Astrocyte (in vitro differentiated cells and primary cell): ENCODE data around the gene EXOC1L. TPM values are rescaled to one million over a fixed set of nuclear protein-coding genes. Genes with fewer than 3 reads are reported as not detected.

ENCODE experiments used
- DNase-seq: peaks from one replicate; pipeline ENCODE4 v3.0.0-alpha.2; 2010; ENCODE audit warnings: low read depth
- FAIRE-seq: peaks from 2 replicates; lab custom pipeline; 2011; peaks lifted over from hg19 to GRCh38; lab: Jason Lieb, UNC
- H2AFZ ChIP-seq: 2 replicates; pipeline ENCODE4 v1.6.0; 2012; ENCODE audit warnings: low read depth, low read length, inconsistent platforms
- H3K27ac ChIP-seq: 2 replicates; pipeline ENCODE4 v1.5.1; 2011; ENCODE audit warnings: low read depth, low read length, inconsistent platforms
- H3K27me3 ChIP-seq: 2 replicates; pipeline ENCODE4 v1.6.0; 2011; ENCODE audit warnings: low read length, inconsistent platforms; ENCODE audit not compliant: insufficient read depth
- H3K36me3 ChIP-seq: 2 replicates; pipeline ENCODE4 v1.5.1; 2011; ENCODE audit warnings: low read length, inconsistent platforms; ENCODE audit not compliant: insufficient read depth
- H3K4me1 ChIP-seq: 2 replicates; pipeline ENCODE4 v1.5.1; 2011; ENCODE audit warnings: low read length, inconsistent platforms; ENCODE audit not compliant: insufficient read depth
- H3K4me2 ChIP-seq: 2 replicates; pipeline ENCODE4 v1.6.0; 2012; ENCODE audit warnings: low read length, inconsistent platforms
- H3K4me3 ChIP-seq: 2 replicates; pipeline ENCODE4 v1.5.1; 2011; ENCODE audit warnings: low read depth, mild to moderate bottlenecking, low read length, inconsistent platforms; ENCODE audit not compliant: insufficient read depth
- H3K79me2 ChIP-seq: 2 replicates; pipeline ENCODE4 v1.6.0; 2012; ENCODE audit warnings: mild to moderate bottlenecking, low read length, inconsistent platforms; ENCODE audit not compliant: insufficient read depth
- H3K9ac ChIP-seq: 2 replicates; pipeline ENCODE4 v1.6.0; 2012; ENCODE audit warnings: mild to moderate bottlenecking, low read length, inconsistent platforms
- H3K9me3 ChIP-seq: 2 replicates; pipeline ENCODE4 v1.5.1; 2012; ENCODE audit warnings: low read depth, mild to moderate bottlenecking, low read length, inconsistent platforms; ENCODE audit not compliant: insufficient read depth
- H4K20me1 ChIP-seq: 2 replicates; pipeline ENCODE4 v1.6.0; 2012; ENCODE audit warnings: low read length, inconsistent platforms; ENCODE audit not compliant: insufficient read depth
- H3K27ac Mint-ChIP-seq: one replicate; pipeline ENCODE4 v1.8.0; 2021; ENCODE audit warnings: mild to moderate bottlenecking, mixed read lengths; ENCODE audit not compliant: unreplicated experiment
- H3K27me3 Mint-ChIP-seq: one replicate; pipeline ENCODE4 v1.8.0; 2021; ENCODE audit warnings: low read depth, mixed read lengths; ENCODE audit not compliant: unreplicated experiment
- H3K36me3 Mint-ChIP-seq: one replicate; pipeline ENCODE4 v1.8.0; 2021; ENCODE audit warnings: low read depth, mixed read lengths; ENCODE audit not compliant: unreplicated experiment
- H3K4me1 Mint-ChIP-seq: one replicate; pipeline ENCODE4 v1.8.0; 2021; ENCODE audit warnings: low read depth, mixed read lengths; ENCODE audit not compliant: unreplicated experiment
- H3K4me3 Mint-ChIP-seq: one replicate; pipeline ENCODE4 v1.8.0; 2021; ENCODE audit warnings: mild to moderate bottlenecking, moderate library complexity, mixed read lengths; ENCODE audit not compliant: unreplicated experiment
- H3K9me3 Mint-ChIP-seq: one replicate; pipeline ENCODE4 v1.8.0; 2021; ENCODE audit warnings: mild to moderate bottlenecking, mixed read lengths; ENCODE audit not compliant: unreplicated experiment
- EZH2 ChIP-seq: IDR thresholded peaks from 2 replicates; pipeline ENCODE4 v1.6.1; 2012; ENCODE audit warnings: mild to moderate bottlenecking, low read length, inconsistent platforms; ENCODE audit not compliant: insufficient read depth
- total RNA-seq: library from RNA; stranded (reverse); gene quantifications from 2 replicates; pipeline ENCODE4 v1.2.1, GENCODE V29; 2021
- TF ChIP-seq, protein P1 (sequence below): IDR thresholded peaks from 2 replicates; pipeline ENCODE4 v1.5.1; 2011; ENCODE audit warnings: low read depth, mild to moderate bottlenecking, inconsistent platforms, low read length, moderate library complexity; ENCODE audit not compliant: insufficient read depth

The EXOC1L gene
- total RNA-seq, 1 donor from 2014 or later = not detected

DNA sequence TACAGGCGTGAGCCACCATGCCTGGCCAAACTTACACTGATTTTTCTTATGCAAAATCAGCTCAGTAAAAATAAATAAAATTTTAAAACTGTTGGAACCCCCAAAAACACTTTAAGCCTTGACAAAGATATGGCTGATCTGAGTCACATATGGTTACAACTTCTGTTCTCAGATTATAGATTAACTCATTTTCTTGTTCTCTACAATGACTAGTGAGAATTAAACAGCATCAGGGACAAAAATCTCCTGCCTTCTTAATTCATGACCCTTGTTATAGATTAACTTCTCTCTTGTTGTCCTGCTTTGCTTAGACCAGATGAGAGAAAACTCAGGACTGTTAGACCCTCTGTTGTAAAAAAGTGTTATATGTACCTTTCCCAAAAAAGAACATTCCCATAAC is 24.2 kb upstream of the EXOC1L start:
- no peaks in the 10 kb centered on the region for H3K79me2 ChIP-seq
- no peaks in the 10 kb centered on the region for H4K20me1 ChIP-seq
- H3K4me3 ChIP-seq = no peak overlapping the region
- H3K9ac ChIP-seq = no peak overlapping the region
- no peak overlapping the region for H2AFZ ChIP-seq
- H3K4me3 Mint-ChIP-seq = no peak overlapping the region
- H3K36me3 Mint-ChIP-seq = no peaks in the 10 kb centered on the region
- peaks cover 20% of the 10 kb centered on the region for H3K27me3 ChIP-seq
- no peak for TF ChIP-seq EZH2
- TF ChIP-seq, protein P1, sequence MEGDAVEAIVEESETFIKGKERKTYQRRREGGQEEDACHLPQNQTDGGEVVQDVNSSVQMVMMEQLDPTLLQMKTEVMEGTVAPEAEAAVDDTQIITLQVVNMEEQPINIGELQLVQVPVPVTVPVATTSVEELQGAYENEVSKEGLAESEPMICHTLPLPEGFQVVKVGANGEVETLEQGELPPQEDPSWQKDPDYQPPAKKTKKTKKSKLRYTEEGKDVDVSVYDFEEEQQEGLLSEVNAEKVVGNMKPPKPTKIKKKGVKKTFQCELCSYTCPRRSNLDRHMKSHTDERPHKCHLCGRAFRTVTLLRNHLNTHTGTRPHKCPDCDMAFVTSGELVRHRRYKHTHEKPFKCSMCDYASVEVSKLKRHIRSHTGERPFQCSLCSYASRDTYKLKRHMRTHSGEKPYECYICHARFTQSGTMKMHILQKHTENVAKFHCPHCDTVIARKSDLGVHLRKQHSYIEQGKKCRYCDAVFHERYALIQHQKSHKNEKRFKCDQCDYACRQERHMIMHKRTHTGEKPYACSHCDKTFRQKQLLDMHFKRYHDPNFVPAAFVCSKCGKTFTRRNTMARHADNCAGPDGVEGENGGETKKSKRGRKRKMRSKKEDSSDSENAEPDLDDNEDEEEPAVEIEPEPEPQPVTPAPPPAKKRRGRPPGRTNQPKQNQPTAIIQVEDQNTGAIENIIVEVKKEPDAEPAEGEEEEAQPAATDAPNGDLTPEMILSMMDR = no peak
- H3K27ac ChIP-seq = no peak overlapping the region
- peaks cover 5% of the 10 kb centered on the region for H3K4me1 Mint-ChIP-seq
- H3K4me2 ChIP-seq = no peak overlapping the region
- DNase-seq (no peak), FAIRE-seq (no peak)
- H3K27ac Mint-ChIP-seq = no peak overlapping the region
- H3K9me3 Mint-ChIP-seq = no peaks in the 10 kb centered on the region
- H3K27me3 Mint-ChIP-seq = peaks cover 9% of the 10 kb centered on the region
- H3K36me3 ChIP-seq = no peaks in the 10 kb centered on the region
- H3K9me3 ChIP-seq = no peaks in the 10 kb centered on the region
- H3K4me1 ChIP-seq = no peaks in the 10 kb centered on the region

DNA sequence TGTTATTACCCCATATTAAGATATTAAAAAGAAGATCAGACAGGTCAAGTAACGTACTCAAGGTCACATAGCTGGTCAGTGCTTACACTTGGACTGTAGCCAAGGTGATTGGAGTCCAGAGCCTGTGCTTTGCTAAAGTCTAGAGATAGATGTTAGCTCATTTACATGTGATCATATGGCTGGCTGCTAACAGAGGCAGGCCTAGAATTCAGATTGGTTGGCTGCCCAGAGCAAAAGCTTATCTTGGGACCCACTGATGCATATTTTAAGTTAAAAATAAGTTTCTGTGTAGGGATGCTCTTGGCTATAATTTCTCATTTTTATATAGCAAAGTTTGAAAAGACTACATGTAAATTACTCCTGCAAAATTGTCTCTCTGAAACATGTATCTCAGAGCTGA is 18.1 kb upstream of the EXOC1L start:
- TF ChIP-seq, protein P1 = no peak
- no peak for TF ChIP-seq EZH2
- Histone ChIP-seq H3K9ac (no peak overlapping the region), H3K36me3 (no peaks in the 10 kb centered on the region), H2AFZ (no peak overlapping the region), H3K4me1 (no peaks in the 10 kb centered on the region), H3K9me3 (no peaks in the 10 kb centered on the region), H3K4me2 (no peak overlapping the region), H3K79me2 (no peaks in the 10 kb centered on the region), H3K27me3 (peaks cover 3% of the 10 kb centered on the region), H3K27ac (no peak overlapping the region), H4K20me1 (no peaks in the 10 kb centered on the region), H3K4me3 (no peak overlapping the region)
- FAIRE-seq = no peak
- peaks cover 3% of the 10 kb centered on the region for H3K27me3 Mint-ChIP-seq
- H3K27ac Mint-ChIP-seq = no peak overlapping the region
- no peaks in the 10 kb centered on the region for H3K4me1 Mint-ChIP-seq
- H3K36me3 Mint-ChIP-seq = no peaks in the 10 kb centered on the region
- DNase-seq = no peak
- peaks cover 3% of the 10 kb centered on the region for H3K9me3 Mint-ChIP-seq
- no peak overlapping the region for H3K4me3 Mint-ChIP-seq

DNA sequence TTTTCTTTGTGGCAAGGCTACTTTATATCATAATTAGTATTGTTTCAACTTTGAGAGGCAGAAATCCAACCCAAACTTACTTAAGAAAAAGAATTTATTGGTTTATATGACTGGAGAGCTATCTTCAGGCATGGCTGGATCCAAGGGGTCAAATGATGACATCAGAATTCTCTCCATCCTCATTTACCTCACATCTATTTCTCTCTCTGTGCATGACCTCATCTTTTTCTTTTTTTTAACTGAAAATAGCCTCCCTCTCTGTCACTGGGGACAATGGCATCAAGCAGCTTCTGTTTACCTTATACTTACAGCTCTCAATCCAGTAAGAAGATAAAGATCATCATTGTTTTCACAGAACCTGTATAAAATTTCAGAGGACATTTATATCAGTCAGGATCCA is 12.0 kb upstream of the EXOC1L start:
- Mint-ChIP-seq H3K27me3 (peaks cover 3% of the 10 kb centered on the region), H3K27ac (no peak overlapping the region), H3K4me1 (no peaks in the 10 kb centered on the region), H3K4me3 (no peak overlapping the region), H3K36me3 (no peaks in the 10 kb centered on the region), H3K9me3 (peaks cover 1% of the 10 kb centered on the region)
- Histone ChIP-seq H3K27ac (no peak overlapping the region), H3K79me2 (no peaks in the 10 kb centered on the region), H3K9me3 (no peaks in the 10 kb centered on the region), H3K9ac (no peak overlapping the region), H4K20me1 (no peaks in the 10 kb centered on the region), H2AFZ (no peak overlapping the region), H3K4me1 (no peaks in the 10 kb centered on the region), H3K27me3 (peaks cover 2% of the 10 kb centered on the region), H3K36me3 (no peaks in the 10 kb centered on the region), H3K4me2 (no peak overlapping the region), H3K4me3 (no peak overlapping the region)
- no peak for TF ChIP-seq EZH2
- TF ChIP-seq, protein P1 = no peak
- DNase-seq = no peak
- FAIRE-seq = no peak
